ENCODE measurements around the gene ITIH4.

- TF ChIP-seq ARID2 (IDR thresholded peaks at IDR 0.05) (no peak), HOXB6 (CRISPR knock-in tag; IDR thresholded peaks at IDR 0.05; ENCODE audit: borderline replicate concordance) (no peak), DDX20 (tag; IDR thresholded peaks at IDR 0.05; ENCODE audit: low read depth) (no peak), ZNF232 (CRISPR knock-in tag; IDR thresholded peaks at IDR 0.05) (no peak), TCF3 (CRISPR knock-in tag; IDR thresholded peaks at IDR 0.05) (no peak), CEBPG (CRISPR knock-in tag; IDR thresholded peaks at IDR 0.05) (no peak), CEBPG (tag; conservative IDR thresholded peaks at IDR 0.05 in 1 of 2, IDR thresholded peaks at IDR 0.05 in 1 of 2) (no peak), SUPT5H (IDR thresholded peaks at IDR 0.05) (no peak)
- TF ChIP-seq, protein P1, sequence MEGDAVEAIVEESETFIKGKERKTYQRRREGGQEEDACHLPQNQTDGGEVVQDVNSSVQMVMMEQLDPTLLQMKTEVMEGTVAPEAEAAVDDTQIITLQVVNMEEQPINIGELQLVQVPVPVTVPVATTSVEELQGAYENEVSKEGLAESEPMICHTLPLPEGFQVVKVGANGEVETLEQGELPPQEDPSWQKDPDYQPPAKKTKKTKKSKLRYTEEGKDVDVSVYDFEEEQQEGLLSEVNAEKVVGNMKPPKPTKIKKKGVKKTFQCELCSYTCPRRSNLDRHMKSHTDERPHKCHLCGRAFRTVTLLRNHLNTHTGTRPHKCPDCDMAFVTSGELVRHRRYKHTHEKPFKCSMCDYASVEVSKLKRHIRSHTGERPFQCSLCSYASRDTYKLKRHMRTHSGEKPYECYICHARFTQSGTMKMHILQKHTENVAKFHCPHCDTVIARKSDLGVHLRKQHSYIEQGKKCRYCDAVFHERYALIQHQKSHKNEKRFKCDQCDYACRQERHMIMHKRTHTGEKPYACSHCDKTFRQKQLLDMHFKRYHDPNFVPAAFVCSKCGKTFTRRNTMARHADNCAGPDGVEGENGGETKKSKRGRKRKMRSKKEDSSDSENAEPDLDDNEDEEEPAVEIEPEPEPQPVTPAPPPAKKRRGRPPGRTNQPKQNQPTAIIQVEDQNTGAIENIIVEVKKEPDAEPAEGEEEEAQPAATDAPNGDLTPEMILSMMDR (IDR thresholded peaks at IDR 0.05 in 2 of 3, conservative IDR thresholded peaks at IDR 0.05 in 1 of 3; ENCODE audit: insufficient read depth in 2 of 3, low read depth in 1 of 3, low read length in 3 of 3) = no peak
Measured at GRCh38 chr3:52834871-52835501, 4.5 kb upstream of the ITIH4 start, which contains the start of gene MUSTN1.

All from K562 (cell line).